GM10266 (cell line): ENCODE measurements around the gene RAB36.

Experiments used
- DNase-seq: peaks from one replicate; pipeline ENCODE4 v3.0.0; 2012; ENCODE audit errors: extremely low spot score
- CTCF ChIP-seq: IDR thresholded peaks from 2 replicates; pipeline ENCODE4 v1.5.1; 2012; ENCODE audit warnings: mild to moderate bottlenecking, low read depth; ENCODE audit not compliant: control insufficient read depth, insufficient read depth; ENCODE audit errors: missing control alignments

The RAB36 gene

GRCh38 chr22:23145878-23146470 lies 697 bp downstream of the RAB36 start:
- DNase-seq, result no peak
- TF ChIP-seq CTCF, result no peak

GRCh38 chr22:23146478-23147205 lies 1.4 kb downstream of the RAB36 start:
- no peak for TF ChIP-seq CTCF
- no peak for DNase-seq

- TF ChIP-seq CTCF, result no peak
- DNase-seq, result no peak
These were observed 2.5 kb downstream of the RAB36 start for GRCh38 chr22:23147617-23148387.

- DNase-seq, result no peak
- TF ChIP-seq CTCF, result no peak
These were observed 4.5 kb downstream of the RAB36 start for GRCh38 chr22:23149743-23150238.

GRCh38 chr22:23150762-23151161 lies 5.5 kb downstream of the RAB36 start:
- DNase-seq, result no peak
- TF ChIP-seq CTCF, result no peak

GRCh38 chr22:23151827-23152226 lies 6.5 kb downstream of the RAB36 start:
- no peak for TF ChIP-seq CTCF
- no peak for DNase-seq
